ENCODE results near the gene APOO. TPM values are rescaled to one million over a fixed set of nuclear protein-coding genes. Genes with fewer than 3 reads are reported as not detected.

The APOO gene
- polyA plus RNA-seq, 1 donor from 2014 or later: 42.5 TPM

- Histone ChIP-seq H3K27ac (ENCODE audit: low read length) (no peak overlapping the region), H2AFZ (ENCODE audit: low read depth, low read length) (no peak overlapping the region), H3K9ac (ENCODE audit: low read length) (no peak overlapping the region), H3K4me3 (ENCODE audit: low read length) (no peak overlapping the region), H3K27me3 (ENCODE audit: insufficient read depth, low read depth, low read length) (no peaks in the 10 kb centered on the region), H3K79me2 (replicated peaks; ENCODE audit: insufficient read depth, low read length) (no peaks in the 10 kb centered on the region), H4K20me1 (ENCODE audit: insufficient read depth) (no peaks in the 10 kb centered on the region), H3K4me2 (ENCODE audit: low read length) (no peak overlapping the region), H3K9me3 (ENCODE audit: low read length) (no peaks in the 10 kb centered on the region), H3K9me2 (ENCODE audit: insufficient read depth, low read length) (no peaks in the 10 kb centered on the region), H3K36me3 (ENCODE audit: insufficient read depth, low read length) (no peaks in the 10 kb centered on the region), H3F3A (ENCODE audit: insufficient read depth, low read length, poor library complexity, severe bottlenecking) (no peaks in the 10 kb centered on the region)
- TF ChIP-seq EZH2 (IDR thresholded peaks at IDR 0.05; ENCODE audit: borderline replicate concordance, insufficient read depth, low read length, poor library complexity, severe bottlenecking) (no peak), EP300 (conservative IDR thresholded peaks at IDR 0.05; ENCODE audit: poor library complexity, severe bottlenecking) (no peak), CTCF (IDR thresholded peaks at IDR 0.05; ENCODE audit: poor library complexity, severe bottlenecking) (no peak), POLR2AphosphoS5 (IDR thresholded peaks at IDR 0.05) (no peak), SMC3 (conservative IDR thresholded peaks at IDR 0.05; ENCODE audit: poor library complexity) (no peak), MXI1 (conservative IDR thresholded peaks at IDR 0.05; ENCODE audit: poor library complexity, severe bottlenecking) (no peak), REST (IDR thresholded peaks at IDR 0.05; ENCODE audit: borderline replicate concordance) (no peak), TAF1 (IDR thresholded peaks at IDR 0.05; ENCODE audit: low read depth) (no peak), RAD21 (conservative IDR thresholded peaks at IDR 0.05) (no peak)
Measured at GRCh38 chrX:23919706-23920320, 12.1 kb upstream of the APOO start.

GRCh38 chrX:23919148-23919547, 11.4 kb upstream of the APOO start:
- Histone ChIP-seq H3K9ac (ENCODE audit: low read length) (no peak overlapping the region), H3F3A (ENCODE audit: insufficient read depth, low read length, poor library complexity, severe bottlenecking) (no peaks in the 10 kb centered on the region), H3K36me3 (ENCODE audit: insufficient read depth, low read length) (no peaks in the 10 kb centered on the region), H3K4me3 (ENCODE audit: low read length) (no peak overlapping the region), H3K79me2 (replicated peaks; ENCODE audit: insufficient read depth, low read length) (no peaks in the 10 kb centered on the region), H3K27ac (ENCODE audit: low read length) (no peak overlapping the region), H2AFZ (ENCODE audit: low read depth, low read length) (no peak overlapping the region), H3K27me3 (ENCODE audit: insufficient read depth, low read depth, low read length) (no peaks in the 10 kb centered on the region), H4K20me1 (ENCODE audit: insufficient read depth) (no peaks in the 10 kb centered on the region), H3K4me2 (ENCODE audit: low read length) (no peak overlapping the region), H3K9me2 (ENCODE audit: insufficient read depth, low read length) (no peaks in the 10 kb centered on the region), H3K9me3 (ENCODE audit: low read length) (no peaks in the 10 kb centered on the region)
- no peak for TF ChIP-seq POLR2AphosphoS5 (IDR thresholded peaks at IDR 0.05)
- no peak for TF ChIP-seq REST (IDR thresholded peaks at IDR 0.05; ENCODE audit: borderline replicate concordance)
- TF ChIP-seq EZH2 (IDR thresholded peaks at IDR 0.05; ENCODE audit: borderline replicate concordance, insufficient read depth, low read length, poor library complexity, severe bottlenecking): no peak
- no peak for TF ChIP-seq CTCF (IDR thresholded peaks at IDR 0.05; ENCODE audit: poor library complexity, severe bottlenecking)
- no peak for TF ChIP-seq MXI1 (conservative IDR thresholded peaks at IDR 0.05; ENCODE audit: poor library complexity, severe bottlenecking)
- no peak for TF ChIP-seq EP300 (conservative IDR thresholded peaks at IDR 0.05; ENCODE audit: poor library complexity, severe bottlenecking)
- TF ChIP-seq SMC3 (conservative IDR thresholded peaks at IDR 0.05; ENCODE audit: poor library complexity): no peak
- no peak for TF ChIP-seq RAD21 (conservative IDR thresholded peaks at IDR 0.05)
- TF ChIP-seq TAF1 (IDR thresholded peaks at IDR 0.05; ENCODE audit: low read depth): no peak

Data from neural cell (in vitro differentiated cells).